ENCODE data around the gene NCOA1.

DNA sequence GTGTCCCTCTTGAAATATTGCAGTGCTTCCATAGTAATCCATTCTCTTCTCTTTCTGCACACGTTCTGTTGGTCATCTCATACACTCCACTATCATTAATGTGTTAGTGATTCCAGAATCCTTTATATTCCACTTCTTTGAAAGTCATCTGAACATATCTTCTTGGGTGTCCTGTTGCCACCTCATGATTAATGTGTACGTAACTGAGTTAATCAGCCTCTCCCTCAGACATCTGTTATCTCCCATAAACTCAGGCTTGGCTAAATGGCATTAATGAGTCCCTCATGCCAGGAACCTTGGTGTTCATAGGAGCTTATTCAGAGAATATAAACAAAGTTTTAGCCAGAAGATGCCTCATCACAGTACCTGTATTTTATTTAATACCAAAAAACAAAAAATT is 126.4 kb downstream of the NCOA1 start:
- TF ChIP-seq, protein P1, sequence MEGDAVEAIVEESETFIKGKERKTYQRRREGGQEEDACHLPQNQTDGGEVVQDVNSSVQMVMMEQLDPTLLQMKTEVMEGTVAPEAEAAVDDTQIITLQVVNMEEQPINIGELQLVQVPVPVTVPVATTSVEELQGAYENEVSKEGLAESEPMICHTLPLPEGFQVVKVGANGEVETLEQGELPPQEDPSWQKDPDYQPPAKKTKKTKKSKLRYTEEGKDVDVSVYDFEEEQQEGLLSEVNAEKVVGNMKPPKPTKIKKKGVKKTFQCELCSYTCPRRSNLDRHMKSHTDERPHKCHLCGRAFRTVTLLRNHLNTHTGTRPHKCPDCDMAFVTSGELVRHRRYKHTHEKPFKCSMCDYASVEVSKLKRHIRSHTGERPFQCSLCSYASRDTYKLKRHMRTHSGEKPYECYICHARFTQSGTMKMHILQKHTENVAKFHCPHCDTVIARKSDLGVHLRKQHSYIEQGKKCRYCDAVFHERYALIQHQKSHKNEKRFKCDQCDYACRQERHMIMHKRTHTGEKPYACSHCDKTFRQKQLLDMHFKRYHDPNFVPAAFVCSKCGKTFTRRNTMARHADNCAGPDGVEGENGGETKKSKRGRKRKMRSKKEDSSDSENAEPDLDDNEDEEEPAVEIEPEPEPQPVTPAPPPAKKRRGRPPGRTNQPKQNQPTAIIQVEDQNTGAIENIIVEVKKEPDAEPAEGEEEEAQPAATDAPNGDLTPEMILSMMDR (conservative IDR thresholded peaks at IDR 0.05), result no peak
- no peak for TF ChIP-seq EZH2 (IDR thresholded peaks at IDR 0.05; ENCODE audit: low read depth)
